MM.1S (cell line): ENCODE results near the gene FBN2.

Experiments
- DNase-seq: peaks from one replicate; pipeline ENCODE4 v3.0.0-alpha.2; 2015
- H2AFZ ChIP-seq: fragments of 300-600 bp; sonication (generic); 2 replicates; pipeline ENCODE4 v1.6.0; 2016; ENCODE audit warnings: antibody characterized with exemption, low read length
- H3F3A ChIP-seq: fragments of 300-600 bp; sonication (generic); 2 replicates; pipeline ENCODE4 v1.6.1; 2016; ENCODE audit warnings: mild to moderate bottlenecking, antibody characterized with exemption, low read length, moderate library complexity, mixed read lengths; ENCODE audit not compliant: insufficient read depth
- H3K27ac ChIP-seq: fragments of 300-600 bp; sonication (generic); 2 replicates; pipeline ENCODE4 v1.5.1; 2016; ENCODE audit warnings: mild to moderate bottlenecking, low read length
- H3K27me3 ChIP-seq: fragments of 300-600 bp; sonication (generic); replicated peaks from 2 replicates; pipeline ENCODE4 v1.6.0; 2016; ENCODE audit warnings: low read length; ENCODE audit not compliant: insufficient read depth
- H3K36me3 ChIP-seq: fragments of 300-600 bp; sonication (generic); replicated peaks from 2 replicates; pipeline ENCODE4 v1.6.1; 2016; ENCODE audit warnings: mild to moderate bottlenecking, low read length, mixed read lengths; ENCODE audit not compliant: insufficient read depth
- H3K4me1 ChIP-seq: fragments of 300-600 bp; sonication (generic); 2 replicates; pipeline ENCODE4 v1.6.1; 2016; ENCODE audit warnings: low read length, mixed read lengths
- H3K4me2 ChIP-seq: fragments of 300-600 bp; sonication (generic); 2 replicates; pipeline ENCODE4 v1.6.0; 2016; ENCODE audit warnings: low read depth, low read length
- H3K4me3 ChIP-seq: fragments of 300-600 bp; sonication (generic); 2 replicates; pipeline ENCODE4 v1.5.1; 2016; ENCODE audit warnings: low read length, mixed read lengths
- H3K79me2 ChIP-seq: fragments of 300-600 bp; sonication (generic); 2 replicates; pipeline ENCODE4 v1.6.1; 2016; ENCODE audit warnings: mixed run types, low read length, mixed read lengths
- H3K9ac ChIP-seq: fragments of 300-600 bp; sonication (generic); 2 replicates; pipeline ENCODE4 v1.6.1; 2016; ENCODE audit warnings: low read length, mixed read lengths
- H3K9me2 ChIP-seq: fragments of 300-600 bp; sonication (generic); replicated peaks from 2 replicates; pipeline ENCODE4 v1.6.1; 2016; ENCODE audit warnings: mild to moderate bottlenecking, low read length, mixed read lengths; ENCODE audit not compliant: insufficient read depth
- H3K9me3 ChIP-seq: fragments of 300-600 bp; sonication (generic); replicated peaks from 2 replicates; pipeline ENCODE4 v1.6.1; 2016; ENCODE audit warnings: mild to moderate bottlenecking, low read length, mixed read lengths; ENCODE audit not compliant: insufficient read depth
- H4K20me1 ChIP-seq: fragments of 300-600 bp; sonication (generic); 2 replicates; pipeline ENCODE4 v1.6.1; 2016; ENCODE audit warnings: mild to moderate bottlenecking, low read length, moderate library complexity, mixed read lengths; ENCODE audit not compliant: insufficient read depth
- CTCF ChIP-seq: fragments of 300-600 bp; sonication (generic); IDR thresholded peaks from 2 replicates; pipeline ENCODE4 v1.5.1; 2016; ENCODE audit warnings: antibody characterized with exemption, low read length, mixed read lengths
- EZH2 ChIP-seq: fragments of 300-600 bp; sonication (generic); optimal IDR thresholded peaks from 2 replicates; pipeline ENCODE3; 2017; ENCODE audit warnings: low read depth, mild to moderate bottlenecking, antibody characterized with exemption, low read length, mixed read lengths
- EZH2phosphoT487 ChIP-seq: fragments of 300-600 bp; sonication (generic); IDR thresholded peaks from 2 replicates; pipeline ENCODE4 v1.6.1; 2018; ENCODE audit warnings: antibody characterized with exemption, low read length

The FBN2 gene

DNA sequence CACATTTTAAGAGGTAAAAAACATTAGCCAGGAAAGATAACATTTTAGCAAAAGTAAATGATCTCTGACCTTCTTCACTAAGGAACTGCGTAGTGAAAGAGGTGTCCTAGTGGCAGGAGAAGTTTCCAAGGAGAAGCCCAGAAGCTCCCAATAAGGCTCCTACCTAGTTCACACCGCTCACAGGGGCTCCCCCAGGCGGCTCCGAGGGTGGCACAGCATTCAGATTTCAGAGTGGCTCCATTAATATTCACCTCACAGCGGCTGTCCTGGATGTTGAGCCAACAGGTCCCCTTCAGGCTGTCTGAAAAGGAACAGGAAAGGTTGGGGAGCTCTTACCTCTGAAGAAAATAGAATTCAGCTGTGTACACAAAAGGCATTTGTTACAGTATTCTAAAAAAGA, 187.3 kb downstream of the FBN2 start:
- Histone ChIP-seq H2AFZ (no peak overlapping the region), H3K4me3 (no peak overlapping the region), H3K4me2 (no peak overlapping the region), H3K9me2 (no peaks in the 10 kb centered on the region), H3K79me2 (no peaks in the 10 kb centered on the region), H3K4me1 (no peaks in the 10 kb centered on the region), H3K9ac (no peak overlapping the region), H4K20me1 (no peaks in the 10 kb centered on the region), H3K27me3 (no peaks in the 10 kb centered on the region), H3K36me3 (no peaks in the 10 kb centered on the region), H3K9me3 (no peaks in the 10 kb centered on the region), H3F3A (no peaks in the 10 kb centered on the region), H3K27ac (no peak overlapping the region)
- TF ChIP-seq CTCF (no peak), EZH2 (no peak), EZH2phosphoT487 (no peak)
- DNase-seq = no peak

GRCh38 chr5:128349044-128349858, 188.8 kb downstream of the FBN2 start:
- no peak overlapping the region for H2AFZ ChIP-seq
- H3K9me2 ChIP-seq = no peaks in the 10 kb centered on the region
- no peaks in the 10 kb centered on the region for H3F3A ChIP-seq
- no peak for TF ChIP-seq EZH2phosphoT487
- no peak for TF ChIP-seq EZH2
- no peak for TF ChIP-seq CTCF
- no peaks in the 10 kb centered on the region for H3K36me3 ChIP-seq
- H3K79me2 ChIP-seq = no peaks in the 10 kb centered on the region
- no peaks in the 10 kb centered on the region for H3K4me1 ChIP-seq
- H4K20me1 ChIP-seq = no peaks in the 10 kb centered on the region
- H3K4me2 ChIP-seq = no peak overlapping the region
- no peaks in the 10 kb centered on the region for H3K9me3 ChIP-seq
- H3K4me3 ChIP-seq = no peak overlapping the region
- H3K27me3 ChIP-seq = no peaks in the 10 kb centered on the region
- no peak overlapping the region for H3K27ac ChIP-seq
- no peak overlapping the region for H3K9ac ChIP-seq
- DNase-seq = no peak

DNA sequence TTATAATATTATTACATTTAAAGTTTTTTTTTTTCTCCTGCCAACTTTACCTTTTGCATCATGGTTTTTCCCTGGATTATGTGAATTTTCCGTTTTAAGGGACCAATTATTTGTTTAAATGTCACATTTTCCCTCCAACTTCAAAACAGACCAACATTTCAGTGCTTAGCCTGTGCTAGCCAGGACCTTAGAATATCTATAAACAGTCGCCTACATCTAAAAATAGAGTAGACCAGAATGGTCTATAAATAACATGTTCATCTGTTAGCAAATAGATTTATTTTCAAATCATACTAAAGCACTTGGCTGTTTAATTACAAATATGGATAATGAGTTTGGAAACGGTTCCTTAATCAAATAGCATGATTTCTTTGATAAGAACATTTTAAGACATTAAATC, 192.0 kb downstream of the FBN2 start:
- H3K4me1 ChIP-seq = no peaks in the 10 kb centered on the region
- no peak overlapping the region for H3K9ac ChIP-seq
- TF ChIP-seq EZH2 = no peak
- no peak for TF ChIP-seq CTCF
- TF ChIP-seq EZH2phosphoT487 = no peak
- H3F3A ChIP-seq = no peaks in the 10 kb centered on the region
- H3K36me3 ChIP-seq = no peaks in the 10 kb centered on the region
- H3K27me3 ChIP-seq = no peaks in the 10 kb centered on the region
- no peaks in the 10 kb centered on the region for H4K20me1 ChIP-seq
- H3K27ac ChIP-seq = no peak overlapping the region
- no peak overlapping the region for H3K4me3 ChIP-seq
- DNase-seq = no peak
- no peaks in the 10 kb centered on the region for H3K79me2 ChIP-seq
- H3K4me2 ChIP-seq = no peak overlapping the region
- no peaks in the 10 kb centered on the region for H3K9me3 ChIP-seq
- H2AFZ ChIP-seq = no peak overlapping the region
- H3K9me2 ChIP-seq = no peaks in the 10 kb centered on the region
